GM23248 (cell line): ENCODE results near the gene ADAMTS15.

ENCODE experiments used
- EZH2 ChIP-seq: fragments of 200-600 bp; sonication (generic); IDR thresholded peaks from 2 replicates; pipeline ENCODE4 v1.6.1; 2018; ENCODE audit warnings: antibody characterized with exemption, mild to moderate bottlenecking; ENCODE audit not compliant: insufficient read depth, poor library complexity, severe bottlenecking
- EZH2phosphoT487 ChIP-seq: fragments of 200-600 bp; sonication (generic); IDR thresholded peaks from 2 replicates; pipeline ENCODE4 v1.6.1; 2018; ENCODE audit warnings: antibody characterized with exemption, moderate library complexity, mild to moderate bottlenecking, low read depth; ENCODE audit not compliant: insufficient read depth

- no peak for TF ChIP-seq EZH2phosphoT487
- no peak for TF ChIP-seq EZH2
Measured at GRCh38 chr11:130486987-130487923, 38.8 kb downstream of the ADAMTS15 start.
